Measurements from ENCODE around the gene CDKN1B.
A peak's percentile ranks its signal among the peaks of the same experiment; 100 is the strongest.
"Not testable (repeated sequence)": the region's sequence is repeated elsewhere in the genome, so short reads cannot be mapped to it uniquely, and the experiment has no call there.

Gene CDKN1B

DNA sequence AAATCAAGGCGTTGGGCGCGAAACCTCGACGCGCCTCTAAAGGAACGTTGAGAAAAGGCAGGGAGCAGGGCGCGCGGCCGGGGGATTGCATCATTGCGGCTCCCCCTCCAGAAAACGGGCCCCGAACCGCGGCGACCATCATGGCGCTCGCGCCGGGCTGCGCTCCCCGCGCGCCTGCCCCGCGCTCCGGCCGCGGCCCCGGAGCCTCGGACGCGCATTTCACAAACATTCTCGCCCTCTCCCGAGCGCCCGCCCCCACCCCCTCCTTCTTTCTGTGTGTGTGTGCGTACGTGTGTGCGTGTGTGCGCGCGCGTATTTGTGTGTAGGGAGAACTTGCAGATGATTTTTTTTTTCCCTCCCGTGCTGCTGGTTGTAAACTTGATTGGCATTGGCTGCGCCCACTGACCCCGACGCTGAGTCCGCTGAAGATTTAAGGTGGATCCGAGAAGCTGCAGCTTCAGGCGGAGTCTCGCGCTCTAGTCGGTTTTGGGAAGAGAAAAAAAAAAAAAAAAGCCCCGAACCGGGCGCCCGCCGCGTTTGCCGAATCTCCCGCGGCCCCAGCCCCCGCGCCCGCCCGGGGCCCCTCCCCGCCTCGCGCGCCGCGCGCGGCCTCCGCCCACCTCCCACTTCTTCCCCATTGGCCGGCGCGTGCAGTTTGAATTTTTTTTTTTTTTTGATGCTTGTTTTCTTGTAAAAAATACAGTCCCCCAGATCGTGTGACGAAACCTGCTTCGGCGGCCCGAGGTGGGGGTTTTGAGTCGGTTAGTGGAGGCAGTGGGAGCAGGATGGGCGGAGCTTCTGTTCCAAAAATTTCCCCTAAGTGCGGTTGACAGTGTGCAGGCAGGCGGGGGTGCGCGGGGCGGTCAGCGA is 8.2 kb downstream of the CDKN1B start:
- peak; percentile 86 to 94 for DNase-seq

DNA sequence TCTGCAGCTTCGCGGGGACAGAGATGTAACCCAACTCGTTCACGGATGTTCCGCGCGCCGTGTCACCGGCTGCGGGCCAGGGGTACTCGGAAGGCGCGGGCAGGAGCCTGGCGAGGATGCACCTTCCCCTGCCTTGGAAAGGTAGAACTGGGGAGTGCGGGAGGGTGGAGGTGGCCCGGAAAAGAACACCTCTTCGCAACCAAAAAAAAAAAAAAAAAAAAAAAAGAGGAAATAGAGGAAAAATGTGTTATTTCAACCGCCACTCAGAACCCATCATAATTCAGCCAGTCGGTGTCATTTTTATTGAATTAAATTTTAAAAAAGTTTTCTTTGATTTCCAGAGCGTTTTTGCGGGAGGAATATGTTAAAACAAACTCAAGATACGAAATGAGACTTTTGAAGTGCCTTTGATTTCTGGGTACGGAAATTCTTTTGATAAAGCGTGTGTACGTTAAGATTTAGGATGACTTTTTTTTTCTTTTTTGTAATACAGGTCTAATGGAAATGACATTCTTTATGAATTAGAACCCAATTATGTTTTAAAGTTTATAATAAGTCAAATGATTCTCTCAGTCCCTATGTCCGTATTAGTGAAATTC is 8.9 kb downstream of the CDKN1B start:
- no peak for DNase-seq

DNA sequence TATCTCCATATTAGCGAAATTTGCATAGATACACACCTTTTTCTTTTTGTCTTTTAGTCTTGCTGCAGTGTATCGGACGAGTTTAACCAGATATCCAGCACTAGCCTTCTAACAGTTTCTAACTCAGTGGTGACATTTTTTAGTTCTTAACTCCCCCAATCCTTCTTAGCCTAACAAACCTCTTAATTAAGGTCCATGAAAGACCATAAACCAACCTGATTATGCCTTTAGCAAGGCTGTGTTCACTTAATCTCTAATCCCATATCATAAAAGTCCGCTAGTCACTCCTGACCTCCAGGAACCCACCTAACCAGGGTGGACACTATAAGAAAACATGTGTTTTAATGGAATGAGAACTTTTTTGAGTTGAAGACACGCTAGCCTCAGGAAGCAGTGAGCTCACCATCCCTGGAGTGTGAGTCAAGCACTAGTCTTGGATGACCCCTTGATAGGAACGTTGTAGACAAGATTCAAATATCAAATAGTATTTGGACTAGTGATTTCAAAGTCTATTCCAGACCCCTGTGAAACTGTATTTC is 9.5 kb downstream of the CDKN1B start:
- DNase-seq: no peak

DNA sequence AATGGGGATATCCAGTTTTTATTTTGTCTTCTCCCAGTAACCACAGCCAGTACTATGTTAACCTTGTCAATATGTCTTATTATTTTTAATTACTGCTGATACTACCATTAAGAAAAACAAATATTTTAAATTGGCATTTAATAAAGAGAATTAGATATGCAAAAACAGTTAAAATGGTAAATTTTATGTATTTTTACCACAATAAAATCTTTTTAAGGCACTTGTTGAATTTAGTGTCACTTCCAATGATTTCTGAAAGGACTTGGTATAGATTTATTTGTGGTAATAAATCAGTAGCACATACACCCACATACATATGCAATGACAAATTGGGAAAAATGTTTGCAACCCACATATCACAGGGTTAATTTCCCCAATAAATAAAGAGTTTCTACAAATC is 14.0 kb downstream of the CDKN1B start:
- no peak for DNase-seq

DNA sequence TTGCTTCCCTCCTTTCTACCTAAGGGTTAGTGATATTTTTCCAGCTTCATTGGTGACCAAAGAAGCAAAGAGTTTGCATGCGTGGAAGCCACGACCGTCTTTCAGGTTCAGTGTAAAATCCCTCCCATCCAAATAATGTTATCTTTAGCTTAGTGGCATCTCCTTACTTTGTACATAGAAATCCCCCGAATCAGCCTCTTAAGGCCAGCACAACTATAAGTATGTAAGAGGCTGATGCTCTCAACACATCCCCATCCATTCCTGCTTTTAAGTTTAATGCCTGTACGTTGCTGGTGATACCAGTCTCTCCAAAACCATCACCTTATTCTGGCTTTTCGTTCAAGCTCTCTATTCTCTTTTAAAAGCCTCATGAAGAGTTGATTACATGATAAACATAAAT is 14.6 kb downstream of the CDKN1B start:
- DNase-seq: no peak

DNA sequence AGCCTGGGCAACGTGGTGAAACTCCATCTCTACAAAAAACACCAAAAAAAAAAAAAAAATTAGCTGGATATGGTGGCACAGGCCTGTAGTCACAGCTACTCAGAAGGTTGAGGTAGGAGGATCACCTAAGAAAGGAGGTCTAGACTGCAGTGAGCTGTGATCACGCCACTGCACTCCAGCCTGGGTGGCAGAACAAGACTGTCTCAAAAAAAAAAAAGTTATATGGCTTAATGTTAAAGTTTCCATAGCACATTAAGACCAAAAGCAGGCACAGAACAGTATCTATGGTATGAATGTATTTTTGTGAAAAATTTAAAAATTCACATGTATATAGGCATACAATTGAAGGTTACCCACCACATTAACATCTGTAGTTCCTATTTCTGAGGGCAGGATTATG is 15.9 kb downstream of the CDKN1B start:
- DNase-seq: no peak

DNA sequence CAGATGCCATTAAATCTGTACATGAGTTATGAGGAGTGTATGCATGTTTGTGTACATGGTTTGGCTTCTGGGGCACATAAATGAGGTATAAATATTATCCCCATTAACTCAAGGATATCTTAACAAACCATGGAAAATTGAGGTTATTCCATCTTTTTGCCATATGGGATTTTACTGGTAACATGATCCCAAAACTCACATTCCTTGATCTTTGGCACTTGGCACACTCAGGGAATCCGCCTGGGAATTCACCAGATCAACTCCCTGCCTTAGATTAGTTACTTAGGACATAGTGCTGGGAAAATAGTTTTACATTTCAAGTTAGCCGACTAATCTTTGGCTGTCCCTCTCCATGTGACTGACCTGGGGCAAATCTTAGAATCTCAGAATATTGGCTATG is 16.9 kb downstream of the CDKN1B start:
- DNase-seq: no peak

DNA sequence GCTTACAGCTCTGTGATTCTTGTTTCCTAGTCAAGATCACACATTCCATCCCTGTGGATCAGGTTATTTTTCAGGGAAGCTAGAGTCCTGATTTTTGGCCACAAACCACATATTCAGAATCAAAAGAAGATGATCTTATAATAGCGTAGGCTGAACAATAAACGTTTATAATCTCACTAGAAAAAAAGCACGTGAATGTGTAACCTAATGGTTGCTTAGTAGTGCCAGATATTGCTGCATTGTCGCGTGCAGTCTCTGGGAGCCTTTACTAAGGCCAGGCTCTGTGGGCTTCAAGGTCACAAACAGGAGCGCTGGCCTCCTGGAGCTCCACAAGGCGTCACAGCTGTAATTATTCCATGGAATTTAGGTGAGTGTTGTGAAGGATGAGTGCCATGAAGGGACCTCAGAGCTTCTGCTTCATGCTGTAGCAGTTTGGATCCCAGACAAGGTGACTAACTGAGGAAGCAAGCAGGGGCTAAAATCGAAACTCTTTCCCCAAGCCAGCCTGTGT is 17.4 kb downstream of the CDKN1B start:
- no peak for DNase-seq

DNA sequence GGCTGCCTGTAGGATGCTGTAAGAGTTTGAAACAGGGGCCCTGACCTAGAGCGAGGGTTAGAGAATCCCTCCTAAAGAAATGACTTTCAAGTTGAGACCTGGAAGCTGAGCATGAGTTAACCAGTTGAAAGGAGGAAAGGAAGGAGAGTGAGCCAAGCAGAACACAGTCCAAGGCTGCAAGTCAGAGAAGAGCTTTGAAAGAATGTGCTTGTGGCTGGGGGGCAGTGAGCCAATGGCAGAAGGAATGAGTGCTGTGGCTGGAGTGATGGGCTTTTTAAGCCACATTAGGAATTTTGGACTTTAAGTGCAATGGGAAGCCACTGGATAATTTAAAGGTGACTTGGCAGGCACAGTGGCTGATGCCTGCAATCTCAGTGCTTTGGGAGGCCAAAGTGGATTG is 18.1 kb downstream of the CDKN1B start:
- no peak for DNase-seq

DNA sequence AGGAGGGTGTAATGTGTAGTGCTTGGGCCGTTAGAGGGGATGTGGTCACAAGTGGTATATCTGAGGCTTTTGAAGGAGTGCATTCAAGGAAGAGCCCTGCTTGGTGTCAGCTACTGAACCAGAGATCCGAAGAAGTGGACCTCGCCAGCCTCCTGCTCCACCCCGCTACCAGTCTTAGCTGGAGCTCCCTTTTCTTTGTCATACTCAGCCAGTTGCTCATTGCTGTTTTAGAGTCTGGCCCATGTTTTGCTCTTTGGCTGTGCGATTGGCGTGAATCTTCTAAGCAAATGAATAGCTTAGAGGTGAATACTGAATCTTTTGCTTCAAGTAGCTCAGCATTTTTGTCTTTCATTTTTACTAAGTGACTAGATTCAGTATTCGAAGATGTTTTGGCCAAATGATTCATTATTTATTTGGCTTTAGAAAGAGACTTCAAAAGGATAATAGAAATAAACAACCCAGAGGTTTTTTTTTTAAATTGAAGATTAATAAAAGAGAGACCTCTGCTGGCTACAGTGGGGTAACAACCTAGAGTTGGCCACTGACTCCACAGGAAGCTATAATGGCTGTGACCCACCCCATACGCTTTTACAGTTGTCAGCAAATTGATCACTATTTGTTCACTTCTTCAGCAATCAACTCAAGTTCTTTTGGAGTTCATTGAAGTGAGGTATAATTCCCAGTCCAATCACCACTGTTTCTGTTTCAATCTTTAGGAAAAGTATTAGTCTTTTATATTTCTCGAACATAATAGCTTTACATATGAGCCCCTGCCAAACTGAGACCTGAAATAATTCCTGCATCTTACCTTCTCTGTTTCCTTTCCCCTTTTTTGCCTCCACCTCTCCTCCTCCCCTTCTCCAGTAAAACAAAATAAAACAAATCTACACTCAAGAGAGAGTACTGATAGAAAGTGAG is 19.9 kb downstream of the CDKN1B start:
- peak; percentile 26 to 69 for DNase-seq

DNA sequence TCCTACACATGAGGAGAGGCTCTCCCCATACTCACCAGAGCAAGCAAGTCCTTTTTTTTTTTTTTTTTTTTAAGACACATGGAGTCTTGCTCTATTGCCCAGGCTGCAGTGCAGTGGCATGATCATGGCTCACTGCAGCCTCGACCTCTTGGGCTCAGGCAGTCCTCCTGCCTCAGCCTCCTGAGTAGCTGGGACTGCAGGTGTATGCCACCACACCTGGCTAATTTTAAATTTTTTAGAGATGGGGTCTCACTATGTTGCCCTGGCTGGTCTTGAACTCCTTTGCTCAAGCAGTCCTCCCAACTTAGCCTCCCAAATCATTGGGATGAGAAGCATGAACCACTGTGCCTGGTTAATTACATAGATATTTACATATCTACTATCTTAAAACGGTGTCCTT is 21.0 kb downstream of the CDKN1B start:
- not testable (repeated sequence) for DNase-seq

DNA sequence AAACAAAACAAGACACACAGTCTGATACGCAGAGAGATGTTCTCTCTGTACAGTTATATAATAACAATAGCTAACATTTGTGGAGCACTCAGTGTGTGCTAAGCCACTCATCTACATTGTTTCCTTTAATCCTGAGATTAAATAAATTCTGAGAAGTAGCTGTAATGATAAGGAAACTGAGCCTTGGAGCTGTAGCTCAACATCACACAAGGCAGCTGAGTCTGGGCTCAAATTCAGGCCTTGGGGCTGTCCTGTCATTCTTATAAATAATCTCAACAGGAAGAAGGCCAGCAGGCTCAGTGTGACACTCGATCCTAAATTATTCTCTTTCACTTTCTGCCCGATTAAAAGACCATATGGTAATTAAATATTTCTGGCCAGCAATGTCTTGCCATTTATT is 24.5 kb downstream of the CDKN1B start:
- DNase-seq: no peak

DNA sequence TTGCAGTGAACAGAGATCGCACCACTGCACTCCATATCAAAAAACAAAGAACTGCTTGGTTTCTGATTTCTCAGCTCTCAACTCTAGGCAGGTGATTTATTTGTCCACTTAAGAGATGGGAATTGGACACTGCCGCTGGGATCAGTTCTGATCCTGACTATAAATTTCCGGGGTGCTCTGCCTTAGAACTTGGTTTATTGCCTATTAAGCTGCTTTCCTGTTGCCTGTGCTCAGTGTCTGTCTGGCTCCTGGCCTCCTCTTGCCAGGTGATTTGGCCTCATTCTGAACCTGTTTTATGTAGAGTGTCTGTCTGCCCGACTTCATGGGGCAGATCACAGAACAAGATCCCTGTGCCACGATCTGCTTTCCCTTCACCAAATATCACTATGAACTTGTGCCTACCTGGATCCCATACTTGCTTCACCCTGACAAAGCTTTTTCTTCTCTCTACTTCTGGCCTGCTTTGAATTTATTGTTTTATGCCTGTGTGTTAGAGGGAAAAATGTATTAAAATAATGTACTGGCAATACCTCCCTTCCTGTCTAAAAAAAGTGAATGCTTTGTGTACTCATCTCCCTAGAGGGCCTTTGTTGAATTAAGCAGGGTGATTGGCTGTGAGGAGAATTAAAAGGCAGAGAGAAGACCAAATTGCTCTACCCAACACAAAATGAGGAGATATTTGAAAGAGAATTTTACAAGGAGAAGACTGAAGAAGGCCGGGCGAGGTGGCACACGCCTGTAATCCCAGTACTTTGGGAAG is 27.6 kb downstream of the CDKN1B start:
- DNase-seq: no peak

DNA sequence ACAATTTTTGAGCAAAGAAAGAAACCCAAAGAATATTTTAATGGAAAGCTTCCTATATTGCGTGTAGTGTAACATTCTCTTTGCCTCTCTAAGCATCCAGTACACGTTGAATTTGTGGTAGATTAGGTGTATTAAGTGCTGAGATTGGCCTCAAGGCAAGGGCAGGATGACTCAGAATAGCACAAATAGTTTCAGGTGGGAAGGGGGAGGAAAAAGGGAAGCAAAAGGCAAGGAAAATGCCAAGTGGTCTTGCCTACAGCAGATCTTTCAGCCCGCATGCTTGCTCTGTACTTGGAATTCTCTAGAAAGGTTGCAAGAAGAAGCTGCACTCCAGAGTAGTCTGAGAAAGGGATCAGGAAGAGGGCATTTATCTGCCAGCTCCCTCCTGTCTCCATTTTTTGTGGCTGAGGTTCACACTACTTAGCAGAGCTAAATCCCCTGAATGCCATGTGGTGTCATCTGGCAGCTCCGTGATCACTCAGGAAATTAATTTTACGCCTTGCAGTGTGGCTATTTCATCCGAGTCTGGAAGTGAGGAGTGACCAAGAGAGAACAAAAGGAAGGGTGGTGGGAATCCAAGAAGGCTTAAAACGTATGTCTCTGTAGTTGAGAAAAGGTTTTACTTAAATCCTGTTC is 28.5 kb downstream of the CDKN1B start:
- DNase-seq: no peak

DNA sequence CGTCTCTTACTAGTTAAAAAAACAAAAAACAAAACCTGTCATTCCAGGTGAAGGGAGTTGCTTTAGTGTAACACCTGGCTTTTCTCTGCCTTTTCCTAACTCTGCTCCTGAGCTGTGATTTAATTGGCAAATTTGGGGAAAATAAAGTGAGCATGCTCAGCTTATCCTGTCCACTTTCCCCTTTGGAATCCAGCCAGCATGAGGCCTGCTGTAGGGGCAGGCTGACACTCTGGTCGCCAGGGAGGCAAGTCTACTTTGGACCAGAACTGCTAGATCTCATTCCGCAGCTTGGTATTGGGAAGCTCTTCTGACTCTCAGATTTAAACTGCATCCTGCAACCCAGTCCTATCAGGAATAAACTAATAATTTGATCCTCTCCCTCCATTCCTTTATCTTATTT is 30.1 kb downstream of the CDKN1B start:
- DNase-seq: no peak

DNA sequence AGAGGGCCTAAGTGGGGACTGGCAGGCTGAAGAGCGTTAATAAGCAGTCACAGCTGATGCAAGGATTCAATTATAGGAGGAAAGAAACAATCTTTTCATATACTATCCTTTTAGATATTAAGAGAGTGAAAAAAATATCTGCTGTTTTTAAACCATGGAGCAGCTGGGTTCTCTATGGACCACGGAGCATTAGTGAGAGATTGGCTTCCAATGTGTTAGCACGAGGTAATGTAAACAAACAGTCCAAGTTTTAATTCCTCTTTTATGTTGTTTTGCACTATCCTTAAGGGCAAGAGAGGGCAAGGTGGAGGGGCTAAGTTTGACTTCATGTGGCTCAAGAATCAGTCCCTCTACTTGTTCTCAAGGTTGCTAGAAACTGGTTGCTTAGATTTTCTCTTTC is 30.9 kb downstream of the CDKN1B start:
- no peak for DNase-seq

DNA sequence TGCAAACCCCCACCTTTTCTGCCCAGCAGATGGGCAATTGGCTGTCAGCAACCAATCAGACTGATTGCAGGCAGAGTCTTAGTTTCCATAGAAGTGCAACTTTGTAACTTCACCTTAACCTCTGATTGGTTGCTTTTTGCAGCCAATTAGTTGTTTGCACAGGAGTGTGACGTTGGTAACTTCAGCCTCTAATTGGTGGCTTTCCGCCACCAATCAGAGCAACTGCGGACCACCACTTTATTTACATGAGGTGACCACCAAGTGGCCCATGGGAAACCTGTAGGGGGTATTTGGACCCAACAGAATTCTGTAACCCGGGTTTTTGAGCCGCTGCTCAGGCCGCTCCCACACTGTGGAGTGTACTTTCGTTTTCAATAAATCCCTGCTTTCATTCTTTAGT is 32.3 kb downstream of the CDKN1B start:
- DNase-seq: no peak

DNA sequence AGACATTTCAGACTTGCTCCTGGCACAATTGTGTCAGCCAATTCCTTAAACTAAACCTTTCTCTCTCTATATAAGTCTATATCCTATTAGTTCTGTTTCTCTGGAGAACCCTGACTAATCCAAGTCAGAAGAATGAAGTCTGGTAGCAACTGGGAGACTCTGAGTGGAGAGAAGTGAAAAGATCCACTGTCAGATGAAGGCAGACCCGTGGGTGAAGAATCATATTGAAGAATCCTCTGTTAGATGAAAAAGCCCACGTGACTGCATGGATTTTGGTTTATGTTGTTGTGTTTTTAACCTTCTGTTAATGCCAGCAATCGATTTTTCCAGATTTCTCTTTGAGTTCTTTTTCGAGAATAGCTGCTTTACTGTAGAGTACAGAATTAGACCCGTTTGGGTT is 38.8 kb downstream of the CDKN1B start:
- no peak for DNase-seq

DNA sequence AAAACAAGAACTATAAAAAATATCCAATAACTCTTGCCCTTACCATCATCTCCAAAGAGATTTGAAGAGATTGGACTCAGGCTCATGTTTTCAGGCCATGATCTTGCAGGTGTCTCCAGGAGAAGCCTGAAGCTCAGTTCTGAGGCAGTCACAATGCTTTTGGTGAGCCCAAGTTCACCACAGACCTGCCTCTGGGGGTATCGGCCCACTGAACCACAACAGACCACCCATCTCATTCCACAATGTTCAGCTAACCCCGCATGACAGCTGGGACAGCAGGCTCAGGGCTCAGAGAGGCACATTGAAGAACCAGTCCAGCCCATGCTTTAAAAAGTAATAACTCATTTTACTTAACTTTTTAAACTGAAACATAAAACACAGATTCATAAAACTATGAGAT is 40.0 kb downstream of the CDKN1B start:
- no peak for DNase-seq

DNA sequence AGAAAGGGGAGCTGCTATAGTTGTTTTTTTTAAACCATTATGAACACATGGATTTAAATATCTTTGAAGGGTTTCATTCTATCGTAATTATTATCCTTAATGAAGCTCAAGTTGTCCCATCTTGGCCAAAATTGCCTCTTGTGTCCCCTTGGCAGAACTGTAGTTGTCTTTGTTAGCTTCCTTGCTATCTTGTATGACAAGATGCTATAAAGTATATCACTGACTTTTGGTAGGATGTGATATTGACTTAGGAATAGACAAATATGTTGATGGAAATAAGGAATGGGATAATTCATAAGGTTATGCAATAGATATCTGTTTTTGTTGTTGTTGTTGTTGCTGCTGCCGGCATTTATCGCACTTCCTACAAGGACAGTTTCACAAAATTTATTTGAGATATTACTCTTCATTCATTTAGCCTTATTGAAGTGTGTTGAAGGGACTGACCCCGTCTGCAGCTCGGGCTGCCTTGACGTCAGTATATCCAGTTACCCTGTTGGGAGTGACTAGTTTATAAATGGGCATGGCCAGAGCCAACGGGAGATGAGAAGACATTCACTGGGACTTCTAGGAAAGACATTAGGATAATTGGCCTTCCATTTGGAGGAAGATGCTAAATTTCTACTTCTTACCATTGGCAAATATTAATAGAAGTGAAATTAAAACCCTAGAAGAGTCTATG is 42.2 kb downstream of the CDKN1B start:
- DNase-seq: no peak

DNA sequence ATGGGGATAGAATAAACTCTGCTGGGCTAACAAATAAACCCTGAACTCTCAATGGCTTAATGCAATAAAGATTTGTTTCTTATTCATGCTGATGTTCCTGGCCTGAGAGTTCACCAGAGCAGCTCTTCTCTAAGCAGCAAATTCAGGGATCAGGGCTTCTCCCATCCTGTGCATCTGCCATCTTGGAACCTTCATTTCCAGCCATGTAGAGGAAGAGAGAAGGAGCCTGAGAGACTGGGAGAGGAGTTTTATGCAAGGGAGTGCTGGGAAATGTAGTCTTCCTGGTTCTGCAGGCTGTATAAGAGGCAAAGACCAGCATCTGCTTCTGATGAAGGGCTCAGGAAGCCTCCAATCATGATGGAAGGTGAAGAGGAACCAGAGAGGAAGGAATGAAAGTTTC is 47.7 kb downstream of the CDKN1B start:
- no peak for DNase-seq

All from inflammatory macrophage treated with lipopolysaccharide for 1 hour (primary cell).